ENCODE results near the gene UTS2B. TPM values are rescaled to one million over a fixed set of nuclear protein-coding genes. Genes with fewer than 3 reads are reported as not detected.
A peak's percentile ranks its signal among the peaks of the same experiment; 100 is the strongest.

The UTS2B gene
- total RNA-seq, 1 donor from 2014 or later = 16.8 TPM

DNA sequence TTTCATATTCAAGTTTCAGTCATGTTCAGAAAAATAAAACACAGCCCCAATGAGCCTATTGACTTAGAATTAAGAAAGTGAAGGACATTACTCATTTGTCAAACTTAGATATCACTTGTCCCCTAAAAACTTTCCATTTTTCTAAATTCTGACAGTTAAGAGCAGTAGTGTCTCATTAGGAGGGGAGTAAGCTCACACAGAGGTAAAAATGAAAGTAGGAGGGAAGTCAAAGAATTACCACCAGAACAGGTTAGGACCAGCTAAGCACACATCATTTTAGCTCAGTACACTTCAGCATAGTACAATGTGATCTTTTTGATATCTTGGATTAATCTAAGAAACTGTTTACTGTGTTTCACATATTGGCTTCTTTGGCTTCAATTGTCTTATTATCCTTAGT is 67.0 kb downstream of the UTS2B start:
- no peaks in the 10 kb centered on the region for H3K4me1 ChIP-seq
- no peaks in the 10 kb centered on the region for H3K27me3 ChIP-seq
- no peaks in the 10 kb centered on the region for H3K9me3 ChIP-seq
- no peak for DNase-seq (ENCODE audit: low spot score in 2 of 2)
- H3K27ac ChIP-seq = no peak overlapping the region
- TF ChIP-seq, protein P1, sequence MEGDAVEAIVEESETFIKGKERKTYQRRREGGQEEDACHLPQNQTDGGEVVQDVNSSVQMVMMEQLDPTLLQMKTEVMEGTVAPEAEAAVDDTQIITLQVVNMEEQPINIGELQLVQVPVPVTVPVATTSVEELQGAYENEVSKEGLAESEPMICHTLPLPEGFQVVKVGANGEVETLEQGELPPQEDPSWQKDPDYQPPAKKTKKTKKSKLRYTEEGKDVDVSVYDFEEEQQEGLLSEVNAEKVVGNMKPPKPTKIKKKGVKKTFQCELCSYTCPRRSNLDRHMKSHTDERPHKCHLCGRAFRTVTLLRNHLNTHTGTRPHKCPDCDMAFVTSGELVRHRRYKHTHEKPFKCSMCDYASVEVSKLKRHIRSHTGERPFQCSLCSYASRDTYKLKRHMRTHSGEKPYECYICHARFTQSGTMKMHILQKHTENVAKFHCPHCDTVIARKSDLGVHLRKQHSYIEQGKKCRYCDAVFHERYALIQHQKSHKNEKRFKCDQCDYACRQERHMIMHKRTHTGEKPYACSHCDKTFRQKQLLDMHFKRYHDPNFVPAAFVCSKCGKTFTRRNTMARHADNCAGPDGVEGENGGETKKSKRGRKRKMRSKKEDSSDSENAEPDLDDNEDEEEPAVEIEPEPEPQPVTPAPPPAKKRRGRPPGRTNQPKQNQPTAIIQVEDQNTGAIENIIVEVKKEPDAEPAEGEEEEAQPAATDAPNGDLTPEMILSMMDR (IDR thresholded peaks at IDR 0.05) = no peak
- intact Hi-C loops (cut with DNase I) = no loop called here
- peak overlapping the region; percentile 4 to 8 for H3K4me3 ChIP-seq
- no peaks in the 10 kb centered on the region for H3K36me3 ChIP-seq

DNA sequence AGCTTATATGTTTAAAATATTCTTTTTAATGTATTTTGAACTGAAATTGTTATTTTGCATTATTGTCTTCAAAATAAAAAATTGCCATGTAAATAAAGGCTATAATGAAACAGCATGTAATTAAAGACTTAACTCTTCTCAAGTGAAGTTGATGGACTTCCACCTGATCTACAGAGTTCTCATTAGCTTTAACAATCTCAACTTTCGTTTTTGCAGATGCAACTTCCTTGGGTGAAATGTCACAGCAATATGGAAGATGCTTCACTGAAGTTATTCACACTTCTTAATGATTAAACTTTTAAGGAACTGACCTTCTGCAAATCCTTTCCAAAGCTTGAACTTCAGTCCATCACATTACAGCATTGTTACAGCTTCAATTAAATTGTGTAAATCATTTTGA is 67.7 kb downstream of the UTS2B start:
- H3K27ac ChIP-seq = no peak overlapping the region
- H3K4me3 ChIP-seq = no peak overlapping the region
- H3K27me3 ChIP-seq = no peaks in the 10 kb centered on the region
- H3K4me1 ChIP-seq = no peaks in the 10 kb centered on the region
- TF ChIP-seq, protein P1 (IDR thresholded peaks at IDR 0.05) = no peak
- no peaks in the 10 kb centered on the region for H3K9me3 ChIP-seq
- no peak for DNase-seq (ENCODE audit: low spot score in 2 of 2)
- intact Hi-C loops (cut with DNase I) = no loop called here
- no peaks in the 10 kb centered on the region for H3K36me3 ChIP-seq

DNA sequence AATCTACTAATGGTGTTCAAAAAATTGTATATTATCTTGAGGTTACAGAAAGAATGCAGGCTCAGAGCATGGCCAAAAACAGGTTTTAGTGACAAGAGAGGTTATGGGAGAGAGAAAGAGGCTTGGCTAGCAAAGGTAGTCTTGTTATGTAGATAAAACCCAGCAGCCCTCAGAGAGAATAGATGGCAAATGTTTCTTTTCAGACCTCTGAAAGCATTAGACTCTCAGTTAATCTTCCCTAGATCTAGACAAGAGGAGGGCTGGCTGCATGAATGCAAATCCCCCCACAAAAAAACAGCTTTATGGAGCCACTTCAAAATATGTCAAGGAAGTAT is 69.1 kb downstream of the UTS2B start:
- Histone ChIP-seq H3K9me3 (no peaks in the 10 kb centered on the region), H3K27me3 (no peaks in the 10 kb centered on the region), H3K36me3 (no peaks in the 10 kb centered on the region), H3K4me1 (no peaks in the 10 kb centered on the region), H3K27ac (no peak overlapping the region), H3K4me3 (no peak overlapping the region)
- no peak for DNase-seq (ENCODE audit: low spot score in 2 of 2)
- TF ChIP-seq, protein P1 (IDR thresholded peaks at IDR 0.05) = no peak
- intact Hi-C loops (cut with DNase I) = no loop called here

DNA sequence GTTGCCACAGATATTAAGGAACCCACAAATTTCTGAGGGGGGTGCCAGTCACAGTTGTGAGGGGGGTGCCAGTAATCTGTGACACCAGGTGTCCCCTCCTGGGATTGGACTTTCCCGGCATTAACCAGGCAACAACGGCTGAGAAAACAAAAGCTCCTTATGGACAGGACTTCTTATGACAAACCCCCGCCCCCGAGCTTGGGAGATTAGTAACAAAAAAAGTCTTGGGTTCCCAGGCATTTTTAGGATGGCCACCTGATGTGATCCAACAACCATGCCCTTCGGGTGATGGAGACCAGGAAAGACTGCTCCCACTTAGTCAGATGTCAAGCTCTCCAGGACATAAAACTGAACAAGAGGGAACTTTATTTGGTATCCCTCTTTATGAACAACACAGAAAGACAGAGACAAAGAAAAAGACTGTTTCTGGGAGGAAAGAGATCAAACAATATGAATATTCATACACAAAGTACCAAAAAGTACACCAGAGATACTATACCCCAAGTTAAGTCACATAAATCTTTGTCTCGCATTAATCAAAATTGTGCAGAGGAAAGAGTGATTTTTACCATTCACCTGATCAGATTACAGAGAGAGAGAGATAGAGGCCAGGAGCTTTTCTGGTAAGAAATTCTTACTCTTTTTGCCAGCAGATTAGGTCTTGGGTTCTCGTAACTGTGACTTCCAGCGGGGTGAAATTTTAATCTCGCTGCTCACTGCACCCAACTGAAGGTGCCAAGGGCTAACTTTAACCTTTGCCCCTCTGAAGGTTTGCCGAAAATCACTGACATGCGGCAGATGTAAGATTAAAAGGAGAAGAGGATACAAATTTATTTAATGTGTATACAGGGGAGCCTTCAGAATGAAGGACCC is 69.7 kb downstream of the UTS2B start:
- TF ChIP-seq, protein P1 (IDR thresholded peaks at IDR 0.05) = no peak
- intact Hi-C loops (cut with DNase I) = no loop called here
- H3K9me3 ChIP-seq = no peaks in the 10 kb centered on the region

DNA sequence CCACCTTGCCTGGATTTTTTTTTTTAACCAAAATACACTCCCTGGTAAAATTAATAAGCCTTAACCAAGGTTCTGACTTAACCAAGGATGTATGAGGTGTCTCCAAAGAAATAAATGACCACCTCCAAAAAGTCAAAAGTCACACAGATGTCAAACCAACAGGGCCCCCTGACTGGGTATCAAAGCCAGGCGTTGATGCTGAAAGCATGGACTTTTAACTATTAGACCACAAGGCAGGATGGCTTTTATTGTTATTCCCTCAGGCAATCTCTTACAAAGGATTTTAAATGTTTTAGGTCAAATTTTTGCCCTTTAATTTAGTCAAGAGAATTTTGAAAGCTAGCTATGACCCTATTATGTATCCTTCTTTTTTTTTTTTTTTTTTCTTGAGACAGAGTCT is 70.8 kb downstream of the UTS2B start:
- Histone ChIP-seq H3K27ac (no peak overlapping the region), H3K27me3 (no peaks in the 10 kb centered on the region), H3K4me3 (no peak overlapping the region), H3K4me1 (no peaks in the 10 kb centered on the region), H3K36me3 (no peaks in the 10 kb centered on the region), H3K9me3 (no peaks in the 10 kb centered on the region)
- intact Hi-C loops (cut with DNase I) = loop anchor here (10.0 kb wide), 1 partner anchor 135 kb away; no protein-coding TSS in a partner anchor
- no peak for DNase-seq (ENCODE audit: low spot score in 2 of 2)
- TF ChIP-seq, protein P1 (IDR thresholded peaks at IDR 0.05) = no peak

More for the DNA sequence above, 69.7 kb downstream of the UTS2B start:
- DNase-seq (ENCODE audit: low spot score in 2 of 2) = no peak
- no peaks in the 10 kb centered on the region for H3K36me3 ChIP-seq
- H3K4me3 ChIP-seq = no peak overlapping the region
- no peaks in the 10 kb centered on the region for H3K27me3 ChIP-seq
- H3K4me1 ChIP-seq = no peaks in the 10 kb centered on the region
- H3K27ac ChIP-seq = no peak overlapping the region

Data from ascending aorta (tissue), 2 donors.